ENCODE results near the gene MRGPRF.

Gene MRGPRF

DNA sequence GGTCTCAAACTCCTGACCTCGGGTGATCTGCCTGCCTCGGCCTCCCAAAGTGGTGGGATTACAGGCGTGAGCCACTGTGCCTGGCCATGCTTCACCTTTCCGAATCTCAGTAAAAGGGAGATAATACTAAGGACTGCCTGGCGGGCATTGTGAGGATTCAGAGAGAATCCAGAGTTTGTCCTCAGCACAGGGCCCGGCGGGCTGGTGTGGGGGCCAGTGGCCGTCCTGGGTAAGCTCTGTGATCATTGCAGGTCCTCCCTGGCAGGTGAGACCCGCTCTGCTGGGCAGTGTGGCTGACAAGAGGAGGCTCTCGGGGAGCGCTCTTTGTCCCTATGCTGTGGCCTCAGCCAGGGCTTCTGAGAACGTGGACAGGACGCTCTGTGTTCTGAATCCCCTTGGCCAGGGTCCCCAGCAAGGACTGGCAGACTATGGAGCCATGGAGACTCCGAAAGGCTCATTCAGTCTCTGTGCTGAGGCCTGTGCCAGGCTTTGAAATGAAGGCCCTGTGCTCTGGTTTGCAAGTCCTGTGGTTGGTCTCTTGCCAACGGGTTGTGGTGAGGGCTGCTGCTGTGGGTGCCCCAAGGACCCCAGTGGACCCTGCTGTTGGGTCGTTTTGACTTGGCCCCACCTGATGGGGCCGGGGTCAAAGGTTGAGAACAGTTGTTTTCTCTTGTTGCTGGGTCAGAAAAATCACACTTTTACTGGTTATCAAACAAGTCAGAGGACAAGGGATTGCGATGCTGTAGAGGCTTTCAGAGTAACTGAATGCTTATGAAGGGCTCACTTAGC, 37.7 kb upstream of the MRGPRF start:
- DNase-seq: no peak

- DNase-seq: no peak
Measured at GRCh38 chr11:69049490-69049867, 36.4 kb upstream of the MRGPRF start.

DNA sequence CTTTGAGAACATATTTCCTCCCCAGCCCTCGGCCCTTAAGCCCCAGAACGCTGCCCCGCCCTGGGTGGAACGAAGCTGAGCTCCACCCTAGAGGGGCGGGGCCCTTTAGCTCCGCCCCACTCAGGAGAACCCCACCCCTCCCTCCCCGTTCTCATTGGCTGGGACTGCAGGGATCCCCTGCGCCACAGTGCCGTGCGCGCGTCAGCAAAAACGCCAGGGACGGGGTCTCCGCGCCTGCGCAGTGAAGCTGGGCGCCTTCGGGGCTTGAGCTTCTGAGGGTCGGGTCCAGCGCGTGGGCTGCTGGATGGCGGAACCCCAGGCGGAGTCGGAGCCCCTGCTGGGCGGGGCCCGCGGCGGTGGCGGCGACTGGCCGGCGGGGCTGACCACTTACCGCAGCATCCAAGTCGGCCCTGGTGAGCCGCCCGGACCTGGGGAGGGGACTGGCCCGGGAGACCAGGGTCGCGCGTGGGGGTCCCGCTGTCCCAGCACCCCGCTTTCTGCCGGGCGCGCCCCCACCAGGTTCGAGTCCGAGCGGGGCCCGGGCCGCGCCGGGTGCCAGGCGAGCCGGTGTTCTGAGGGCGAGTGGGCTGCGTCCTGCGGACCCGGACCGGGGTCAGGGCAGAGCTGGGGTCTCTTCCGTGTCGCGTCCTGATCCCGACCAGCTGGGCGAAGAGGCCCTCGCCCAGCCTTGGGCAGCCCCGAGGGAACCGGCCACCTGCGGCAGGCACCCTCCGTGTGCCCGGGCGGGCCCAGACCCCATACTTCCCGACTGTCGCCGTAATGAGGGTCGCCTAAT, 35.8 kb upstream of the MRGPRF start, which contains the start of gene TPCN2:
Gene TPCN2, plus strand, starts transcription at position 239 of the 796 bp plus-strand sequence. Its CDS starts 66 bp downstream, at position 305.
- DNase-seq: peak; percentile 85 to 86

DNA sequence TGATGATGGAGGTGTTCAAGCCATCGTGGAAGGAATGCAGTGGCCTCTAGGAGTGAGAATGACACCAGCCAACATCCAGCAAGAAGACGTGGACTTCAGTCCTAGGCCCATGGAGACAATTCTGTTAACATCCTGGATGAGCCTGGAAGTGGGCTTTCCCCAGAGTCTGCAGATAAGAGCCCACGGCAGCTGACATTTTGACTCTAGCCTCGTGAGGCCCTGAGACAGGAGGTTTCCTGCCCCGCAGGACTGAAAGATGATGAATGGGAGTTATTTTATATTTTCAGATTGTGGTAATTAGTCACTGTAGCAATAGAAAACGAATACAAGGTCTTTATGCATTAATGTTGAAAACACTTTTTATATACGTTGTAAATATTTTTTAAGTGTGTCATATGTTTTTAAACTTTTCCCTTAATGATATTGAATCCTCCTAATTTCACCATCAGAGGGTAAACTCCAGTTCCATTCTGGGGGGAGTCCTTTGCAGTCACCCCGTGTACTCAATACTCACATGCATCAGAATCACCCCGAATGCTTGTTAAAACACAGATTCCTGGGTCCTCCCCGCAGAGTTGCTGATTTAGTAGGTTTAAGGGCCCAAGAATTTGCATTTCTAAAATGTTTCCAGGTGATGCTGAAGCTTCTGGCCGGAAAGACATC, 35.1 kb upstream of the MRGPRF start:
- DNase-seq: no peak

DNA sequence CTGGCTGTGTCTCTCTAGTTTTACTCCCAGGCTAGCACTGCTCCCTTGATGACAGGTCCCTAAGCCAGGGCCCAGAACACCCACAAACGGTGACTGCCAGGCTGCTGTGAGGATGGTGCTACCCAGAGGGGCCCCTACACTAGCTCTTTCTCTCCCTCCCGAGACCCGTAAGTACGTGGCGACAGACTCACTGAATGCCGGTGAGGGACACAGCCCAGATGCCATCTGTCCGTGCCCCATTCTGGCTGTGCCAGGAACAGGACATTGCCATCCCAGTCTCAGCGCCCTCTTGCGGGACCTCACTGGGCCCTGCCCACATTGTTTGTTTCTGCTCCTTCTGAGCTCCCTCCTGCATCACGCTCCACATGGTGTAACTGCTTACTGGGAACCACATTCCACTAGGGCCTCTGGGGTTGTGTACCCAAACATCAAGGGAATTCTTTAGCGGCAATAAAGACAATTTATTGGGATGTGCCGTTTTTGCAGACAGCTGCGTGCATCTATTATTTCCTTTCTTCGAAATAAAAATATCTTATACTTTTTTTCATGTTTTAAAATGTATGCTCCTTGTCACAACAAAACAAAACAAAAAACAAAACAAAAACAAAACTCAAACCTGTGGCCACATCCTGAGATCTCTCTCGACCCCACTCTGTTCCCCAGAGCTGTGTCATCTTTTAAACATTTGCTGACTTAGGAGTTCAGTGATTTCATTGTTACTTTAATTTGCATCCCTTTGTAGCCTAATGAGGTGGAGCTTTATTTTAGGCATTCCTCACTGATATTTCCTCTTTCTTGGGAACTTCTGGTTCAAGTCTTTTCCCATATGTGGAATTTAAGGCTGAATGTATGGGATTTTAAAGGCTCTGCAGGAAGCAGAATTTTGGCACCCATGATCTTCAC, 31.3 kb upstream of the MRGPRF start:
- DNase-seq: no peak

- DNase-seq: no peak
Measured at GRCh38 chr11:69041516-69041915, 28.5 kb upstream of the MRGPRF start.

- no peak for DNase-seq
Measured at GRCh38 chr11:69040581-69041260, 27.7 kb upstream of the MRGPRF start.

- no peak for DNase-seq
Measured at GRCh38 chr11:69040051-69040450, 27.0 kb upstream of the MRGPRF start.

DNA sequence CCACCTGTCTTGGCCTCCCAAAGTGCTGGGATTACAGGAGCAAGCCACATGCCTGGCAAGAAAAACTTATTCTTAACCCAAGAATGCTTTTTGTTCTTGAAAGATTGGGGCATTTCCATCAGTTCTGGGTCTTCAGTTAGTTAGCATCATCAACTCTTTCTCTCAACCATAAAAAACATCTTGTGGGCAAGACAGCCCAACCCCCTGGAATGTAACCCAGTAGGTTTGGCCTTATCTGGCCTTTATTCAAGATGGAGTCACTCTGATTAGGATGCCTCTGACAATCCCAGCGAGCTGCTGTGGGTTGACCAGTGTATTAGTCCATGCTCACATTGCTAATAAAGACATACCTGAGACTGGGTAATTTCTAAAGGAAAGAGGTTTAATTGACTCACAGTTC, 26.5 kb upstream of the MRGPRF start:
- DNase-seq: no peak

GRCh38 chr11:69037544-69037943, 24.5 kb upstream of the MRGPRF start:
- DNase-seq: no peak

GRCh38 chr11:69037074-69037473, 24.0 kb upstream of the MRGPRF start:
- DNase-seq: no peak

GRCh38 chr11:69035946-69036340, 22.9 kb upstream of the MRGPRF start:
- no peak for DNase-seq

GRCh38 chr11:69035150-69035945, 22.3 kb upstream of the MRGPRF start:
- no peak for DNase-seq

DNA sequence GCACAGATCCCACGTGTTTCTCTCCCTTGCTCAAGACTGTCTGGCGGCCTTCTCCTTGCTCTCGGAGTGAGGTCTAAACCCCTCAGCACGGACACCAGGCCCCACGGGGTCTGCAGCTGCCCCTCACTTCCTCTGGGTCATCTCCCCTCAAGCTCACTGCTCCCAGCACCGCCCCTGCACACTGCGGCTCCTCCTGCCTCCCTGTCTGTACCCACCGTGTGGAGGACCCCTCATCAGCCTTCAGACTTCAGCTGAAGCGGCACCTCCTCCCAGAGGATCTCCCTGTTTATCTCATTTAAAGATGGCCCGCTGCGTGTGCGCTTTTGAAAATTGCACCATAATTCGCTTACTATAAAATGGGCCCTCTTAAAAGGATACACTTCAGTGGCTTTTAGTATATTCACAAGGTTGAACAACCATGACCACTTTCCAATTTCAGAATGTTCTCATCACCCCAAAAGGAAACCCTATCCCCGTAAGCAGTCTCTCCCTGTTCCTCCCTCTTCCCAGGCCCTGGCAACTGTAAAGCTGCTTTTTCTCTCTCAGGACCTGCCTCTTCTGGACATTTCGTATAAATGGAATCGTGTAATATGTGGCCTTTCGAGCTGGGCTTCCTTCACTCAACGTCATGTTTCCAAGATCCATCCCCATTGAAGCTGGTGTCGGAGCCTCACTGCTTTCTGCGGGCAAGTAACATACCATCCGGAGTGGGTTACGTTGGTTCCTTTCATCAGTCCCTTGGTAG, 21.2 kb upstream of the MRGPRF start:
- DNase-seq: no peak

- DNase-seq: no peak
Measured at GRCh38 chr11:69033431-69033830, 20.4 kb upstream of the MRGPRF start.

- no peak for DNase-seq
Measured at GRCh38 chr11:69032833-69033232, 19.8 kb upstream of the MRGPRF start.

DNA sequence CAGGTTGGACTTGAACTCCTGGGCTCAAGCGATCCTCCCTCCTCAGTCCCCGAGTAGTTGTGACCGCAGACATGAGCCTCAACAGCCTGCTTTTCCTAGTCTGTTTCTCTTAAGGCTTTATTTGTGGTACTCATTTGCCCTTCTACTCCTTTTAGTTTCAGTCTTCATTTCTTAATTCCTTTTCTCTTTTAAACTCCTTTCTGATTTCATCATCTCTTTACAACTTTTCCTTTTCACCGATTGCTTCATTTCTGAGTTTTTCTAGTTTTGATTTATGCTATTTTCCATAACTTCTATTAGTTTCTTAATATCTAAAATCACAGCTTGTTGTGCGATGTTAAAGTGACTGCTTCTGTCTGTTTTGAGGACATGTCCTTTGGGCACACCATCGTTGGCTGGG, 17.3 kb upstream of the MRGPRF start:
- DNase-seq: no peak

- DNase-seq: no peak
Measured at GRCh38 chr11:69027704-69028372, 14.8 kb upstream of the MRGPRF start.

- no peak for DNase-seq
Measured at GRCh38 chr11:69024509-69024908, 11.5 kb upstream of the MRGPRF start.

DNA sequence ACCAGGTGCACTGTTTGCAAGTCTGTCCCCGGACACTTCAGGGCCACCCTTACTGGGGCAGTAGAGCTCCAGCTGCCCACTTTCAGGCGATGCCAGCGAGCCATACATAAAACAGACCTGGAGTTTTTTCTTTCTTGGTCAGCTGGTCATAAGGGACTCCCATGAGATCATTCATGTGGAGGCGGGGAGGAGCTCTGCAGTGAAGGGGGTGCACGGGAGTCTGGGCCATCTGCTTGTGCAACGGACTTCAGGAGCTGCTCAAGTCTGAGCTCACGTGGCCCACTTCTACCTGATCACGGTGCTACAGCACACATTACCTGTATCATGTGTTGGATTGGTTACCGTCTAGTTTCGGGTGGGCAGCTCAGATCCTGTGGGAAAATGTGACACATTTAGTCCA, 9.2 kb upstream of the MRGPRF start:
- DNase-seq: no peak
